NCI-H2171 (cell line): ENCODE data around the gene DMD.

ENCODE experiments used
- DNase-seq: peaks from one replicate; lab custom pipeline; 2025; lab: John Stamatoyannopoulos, UW

Gene DMD

GRCh38 chrX:31228415-31228832, 1982.9 kb downstream of the DMD start:
- DNase-seq, result no peak

GRCh38 chrX:31227250-31227649, 1984.1 kb downstream of the DMD start:
- no peak for DNase-seq

GRCh38 chrX:31225819-31226218, 1985.5 kb downstream of the DMD start:
- DNase-seq, result no peak

- DNase-seq, result no peak
Measured at GRCh38 chrX:31224381-31225012, 1986.9 kb downstream of the DMD start.

DNA sequence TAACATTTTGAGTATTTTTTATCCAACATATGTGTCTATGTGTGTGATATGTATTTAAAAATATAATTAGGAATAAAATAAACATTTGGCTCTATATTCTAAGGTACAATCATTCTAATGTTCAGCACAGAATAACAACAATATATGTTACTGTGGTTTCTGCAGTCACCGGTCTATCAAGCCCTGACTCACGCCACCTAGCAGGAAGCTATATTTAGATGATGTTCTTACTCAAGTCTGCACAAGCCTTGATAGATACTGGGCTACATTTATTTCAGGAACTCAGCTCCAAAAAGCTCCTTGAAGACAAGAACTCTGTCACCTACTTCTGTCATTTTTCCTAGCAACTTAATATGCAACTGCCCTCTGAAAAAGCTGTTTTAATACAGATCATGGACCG, 1987.5 kb downstream of the DMD start:
- no peak for DNase-seq

DNA sequence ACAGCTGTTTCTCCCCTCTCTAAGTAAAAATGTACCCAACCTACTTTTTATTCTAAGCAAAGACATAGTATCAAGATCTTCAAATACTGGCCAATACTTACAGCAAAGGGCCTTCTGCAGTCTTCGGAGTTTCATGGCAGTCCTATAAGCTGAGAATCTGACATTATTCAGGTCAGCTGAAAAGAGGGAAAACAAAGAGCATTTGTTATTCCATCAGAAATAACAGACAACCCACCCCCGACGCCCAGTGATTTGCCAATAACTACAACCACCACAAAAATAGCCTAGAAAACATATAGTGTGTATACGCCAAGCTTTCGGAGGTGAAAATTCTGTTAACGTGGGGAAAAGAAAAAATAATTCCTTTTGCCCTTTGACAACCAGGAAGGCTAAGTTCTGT, 1988.4 kb downstream of the DMD start:
- no peak for DNase-seq

GRCh38 chrX:31219174-31219573, 1992.2 kb downstream of the DMD start:
- no peak for DNase-seq

- no peak for DNase-seq
Measured at GRCh38 chrX:31217084-31217483, 1994.3 kb downstream of the DMD start.

- no peak for DNase-seq
Measured at GRCh38 chrX:31215277-31215815, 1996.0 kb downstream of the DMD start.

DNA sequence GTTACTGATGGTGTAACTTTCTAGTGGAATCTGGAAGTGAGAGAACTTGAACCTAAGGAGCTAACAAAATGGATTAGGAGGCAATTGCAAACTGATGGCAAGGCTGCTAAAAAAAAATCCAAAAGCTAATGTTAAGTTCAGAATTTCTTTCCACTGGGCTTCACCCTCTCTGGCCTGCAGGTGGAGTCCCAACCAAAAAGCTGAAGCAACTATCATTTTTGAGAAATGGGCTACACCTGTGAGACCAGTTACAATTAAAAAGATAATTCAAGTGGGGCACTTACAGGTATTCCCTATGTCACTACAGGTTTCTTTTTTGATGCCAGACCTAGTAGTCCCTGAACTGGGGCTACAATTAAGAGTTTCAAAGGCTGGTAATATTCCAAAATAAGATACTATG, 1997.4 kb downstream of the DMD start:
- no peak for DNase-seq

DNA sequence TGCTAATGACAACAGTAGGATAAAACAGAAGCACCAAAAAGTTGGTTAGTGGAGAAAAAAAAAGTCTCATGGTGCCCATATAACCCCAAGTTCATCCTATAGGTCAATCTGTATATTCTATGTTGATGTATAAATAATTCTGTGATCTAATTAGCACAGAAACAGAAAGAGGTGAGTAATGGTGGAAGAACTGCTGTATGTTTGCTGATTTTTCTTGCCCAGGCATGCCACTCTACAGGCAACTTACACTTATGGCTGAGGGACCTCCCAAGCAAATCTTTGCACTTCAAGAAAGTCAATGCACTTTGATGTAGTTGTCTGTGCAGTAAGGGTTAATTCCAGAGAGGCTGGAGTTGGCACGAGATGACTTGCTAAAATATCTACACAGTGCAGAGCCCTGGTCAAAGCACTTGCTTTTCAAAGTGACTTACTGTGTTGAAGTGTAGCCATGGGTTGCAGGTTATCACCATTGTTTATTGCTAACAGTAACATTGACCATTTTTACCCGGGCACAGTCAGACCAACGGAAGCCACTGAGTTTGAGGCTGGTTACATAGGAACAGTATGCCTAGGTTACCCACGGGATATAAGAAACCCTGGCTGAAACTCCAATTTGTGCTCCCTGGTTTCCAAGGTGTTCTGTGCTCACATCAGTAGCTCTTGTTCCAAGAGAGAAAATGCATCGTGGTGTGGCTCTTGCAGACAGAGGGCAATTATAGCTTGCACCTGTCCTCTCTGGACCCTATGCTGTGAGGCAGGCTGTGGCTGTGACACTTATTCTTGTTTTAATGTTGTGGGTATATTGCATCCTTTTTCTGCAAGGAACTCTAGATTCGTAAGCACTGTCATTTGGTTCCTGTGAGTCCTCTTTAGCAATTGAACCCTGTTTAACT, 1998.2 kb downstream of the DMD start:
- no peak for DNase-seq

DNA sequence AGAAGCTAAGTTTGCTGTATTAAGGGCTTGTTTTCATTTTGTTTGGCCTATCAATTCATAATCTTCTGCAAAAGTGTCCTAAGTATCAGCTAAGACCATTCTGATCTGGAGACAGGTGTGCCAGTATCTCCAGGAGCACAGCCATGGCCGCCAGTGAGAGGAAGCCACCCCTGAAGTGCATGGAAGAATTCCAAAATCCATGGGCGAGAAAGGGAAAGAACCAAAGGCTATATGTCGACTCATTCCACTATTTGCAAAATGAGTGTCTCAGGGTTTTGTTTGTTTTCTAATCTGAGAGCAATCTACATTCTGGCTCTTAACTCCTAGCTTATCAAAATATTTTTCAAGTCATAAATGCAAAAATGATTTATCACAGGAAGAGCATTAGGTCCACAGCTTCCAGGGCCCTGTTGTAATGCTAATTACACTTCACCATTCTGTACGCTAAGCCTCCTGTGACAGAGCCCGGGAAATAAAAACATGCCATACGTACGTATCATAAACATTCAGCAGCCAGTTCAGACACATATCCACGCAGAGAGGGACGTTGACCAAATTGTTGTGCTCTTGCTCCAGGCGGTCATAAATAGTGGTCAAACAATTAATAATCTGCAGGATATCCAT, 2002.2 kb downstream of the DMD start:
- no peak for DNase-seq

DNA sequence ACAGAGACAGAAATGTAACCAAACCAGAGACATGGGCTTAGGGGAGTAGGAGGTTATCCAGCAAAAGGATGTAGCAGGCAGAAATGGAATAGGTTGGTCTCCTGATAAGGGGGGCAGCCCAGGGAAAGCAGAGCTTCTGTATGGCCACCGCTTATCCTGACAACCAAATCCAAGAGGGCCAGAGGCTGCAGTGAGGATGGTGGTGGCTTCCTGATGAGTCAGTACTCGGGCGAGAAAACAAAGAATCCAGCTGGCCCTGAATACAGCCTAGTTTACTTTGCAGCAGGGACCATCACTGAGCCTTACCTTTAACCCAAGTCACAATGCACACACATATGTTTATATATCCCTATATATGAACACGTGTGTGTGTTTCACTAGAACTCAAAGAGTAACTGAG, 2009.8 kb downstream of the DMD start:
- DNase-seq, result no peak

DNA sequence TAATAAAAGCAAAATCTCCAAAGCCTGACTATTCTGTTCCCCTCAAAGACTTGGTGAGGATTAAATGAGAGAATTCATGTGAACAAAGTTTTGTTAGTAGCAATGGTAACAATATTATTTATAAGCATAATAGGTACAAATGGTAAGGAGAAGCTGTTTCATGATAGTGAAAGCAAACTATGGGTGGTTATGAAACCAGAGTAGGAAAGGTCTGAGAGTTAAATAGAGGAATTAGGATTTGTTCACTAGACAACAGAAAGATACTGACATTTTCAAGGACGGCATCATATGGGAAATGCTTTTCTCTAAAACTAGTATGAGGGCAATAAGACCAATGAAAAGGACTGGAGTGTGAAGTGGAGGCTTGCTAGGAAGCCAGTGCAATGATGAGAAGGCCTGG, 2010.9 kb downstream of the DMD start:
- no peak for DNase-seq

GRCh38 chrX:31199840-31200114, 2011.6 kb downstream of the DMD start:
- no peak for DNase-seq

GRCh38 chrX:31199056-31199839, 2012.1 kb downstream of the DMD start:
- DNase-seq, result no peak

DNA sequence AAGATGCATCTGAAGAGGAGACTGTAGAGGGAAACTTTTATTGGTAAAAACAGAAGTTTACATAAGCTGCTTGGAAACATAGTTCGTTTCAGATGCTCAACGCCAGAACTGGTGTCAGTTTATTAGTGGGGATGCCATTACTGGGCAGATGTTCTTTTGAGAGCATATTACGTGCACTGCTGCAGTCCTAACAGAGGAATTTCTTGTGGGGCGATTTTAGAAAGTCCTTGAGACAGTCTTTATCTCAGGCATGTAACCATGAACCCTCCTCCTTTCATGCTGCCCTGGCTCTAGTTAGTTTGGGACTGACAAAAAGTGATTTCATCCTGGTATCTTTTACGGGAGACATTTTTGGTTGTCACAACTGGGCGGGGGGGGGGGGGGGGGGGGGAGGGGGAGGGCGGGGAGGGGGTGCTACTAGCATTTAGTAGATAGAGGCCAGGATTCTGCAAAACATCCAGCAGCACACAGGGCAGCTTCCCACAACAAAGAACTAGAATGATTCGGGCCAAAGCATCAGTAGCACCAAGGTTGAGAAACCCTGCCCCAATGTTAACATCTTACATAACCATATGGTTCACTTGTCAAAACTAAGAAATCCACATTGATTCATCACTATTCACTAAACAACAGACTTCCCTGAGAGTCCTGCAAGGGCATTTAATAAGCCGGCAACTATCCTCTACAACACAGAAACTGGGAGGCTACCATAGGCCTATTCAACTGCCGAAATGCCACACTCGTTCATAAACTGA, 2021.0 kb downstream of the DMD start:
- DNase-seq, result no peak

- no peak for DNase-seq
Measured at GRCh38 chrX:31186693-31187338, 2024.5 kb downstream of the DMD start.

GRCh38 chrX:31185884-31186283, 2025.5 kb downstream of the DMD start:
- DNase-seq, result no peak

- no peak for DNase-seq
Measured at GRCh38 chrX:31181377-31182000, 2029.9 kb downstream of the DMD start.

DNA sequence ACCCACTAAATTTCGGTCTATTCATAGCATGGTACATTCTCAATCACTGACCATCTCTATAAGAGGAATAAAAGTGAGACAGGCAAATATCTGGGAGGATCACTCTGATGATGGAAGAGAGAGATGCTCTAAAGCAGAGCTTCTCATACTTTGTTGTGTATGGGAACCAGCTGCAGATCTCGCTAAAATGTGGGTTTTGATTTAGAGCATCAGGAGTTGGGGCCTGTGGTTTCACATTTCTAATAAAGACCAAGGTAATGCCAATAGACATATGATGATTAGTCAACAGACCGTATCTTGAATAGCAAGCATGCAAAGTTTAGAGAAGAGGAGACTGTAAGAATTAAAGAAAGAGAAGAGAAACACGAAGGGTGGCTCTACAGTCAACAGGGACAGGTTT, 2032.1 kb downstream of the DMD start:
- no peak for DNase-seq
